Common myeloid progenitor, CD34-positive (primary cell): ENCODE data around the gene INSIG1.

Experiments
- CTCF ChIA-PET: fragments of 350-600 bp; sonication (Branson Sonifier 250); formaldehyde crosslinking; loops from one replicate; lab custom pipeline; 2021; ENCODE audit warnings: antibody characterized with exemption; lab: Charles Lee
- POLR2A ChIA-PET: fragments of 350-600 bp; sonication (Branson Sonifier 250); formaldehyde crosslinking; loops from one replicate; lab custom pipeline; 2021; ENCODE audit warnings: antibody characterized with exemption; lab: Charles Lee
- DNase-seq, 3 donors: peaks; one replicate each; pipeline versions ENCODE4 v3.0.0 to v3.0.0-alpha.2; 2013
- H3K27ac ChIP-seq, 2 experiments: 1 replicate in 1 of 2; 2 replicates in 1 of 2; pipeline ENCODE4 v1.7.0; 2013; ENCODE audit warnings: inconsistent platforms in 2 of 2, low read length in 2 of 2, mild to moderate bottlenecking in 2 of 2, low read depth in 1 of 2, moderate library complexity in 1 of 2; ENCODE audit not compliant: severe bottlenecking in 2 of 2, insufficient read depth in 1 of 2, poor library complexity in 1 of 2
- H3K27me3 ChIP-seq, 5 experiments: replicated peaks in 2 of 5; 1 replicate in 3 of 5; 2 replicates in 2 of 5; pipeline versions ENCODE4 v1.6.1 to v1.7.0; 2013; ENCODE audit warnings: low read length in 4 of 5, mild to moderate bottlenecking in 2 of 5, moderate library complexity in 2 of 5, inconsistent platforms in 1 of 5; ENCODE audit not compliant: insufficient read depth in 5 of 5, control insufficient read depth in 4 of 5
- H3K36me3 ChIP-seq, 4 experiments: 1 replicate in 2 of 4; 2 replicates in 2 of 4; pipeline versions ENCODE4 v1.6.1 to v1.7.0; 2013; ENCODE audit warnings: low read length in 3 of 4, control low read depth in 1 of 4, mild to moderate bottlenecking in 1 of 4; ENCODE audit not compliant: control insufficient read depth in 4 of 4, insufficient read depth in 4 of 4
- H3K4me1 ChIP-seq, 4 experiments: 1 replicate in 3 of 4; 2 replicates in 1 of 4; pipeline versions ENCODE4 v1.6.1 to v1.7.1; 2013; ENCODE audit warnings: low read length in 3 of 4, mild to moderate bottlenecking in 3 of 4, control low read depth in 1 of 4, inconsistent platforms in 1 of 4, moderate library complexity in 1 of 4; ENCODE audit not compliant: control insufficient read depth in 4 of 4, insufficient read depth in 4 of 4; ENCODE audit errors: control extremely low read depth in 1 of 4
- H3K4me3 ChIP-seq, 7 experiments: 1 replicate in 4 of 7; 2 replicates in 3 of 7; pipeline versions ENCODE4 v1.5.1 to v1.7.0; 2013; ENCODE audit warnings: mild to moderate bottlenecking in 7 of 7, low read length in 6 of 7, moderate library complexity in 6 of 7, inconsistent platforms in 2 of 7, low read depth in 2 of 7, control low read depth in 1 of 7; ENCODE audit not compliant: insufficient read depth in 4 of 7, control insufficient read depth in 1 of 7; ENCODE audit errors: extremely low read depth in 1 of 7
- H3K9me3 ChIP-seq, 5 experiments: 1 replicate in 4 of 5; 2 replicates in 1 of 5; pipeline versions ENCODE4 v1.6.1 to v1.7.1; 2013; ENCODE audit warnings: low read length in 4 of 5, mild to moderate bottlenecking in 2 of 5, inconsistent platforms in 1 of 5, low read depth in 1 of 5, moderate library complexity in 1 of 5; ENCODE audit not compliant: control insufficient read depth in 4 of 5, insufficient read depth in 2 of 5; ENCODE audit errors: control extremely low read depth in 1 of 5
- WGBS: methylation state at CpG from one replicate; pipeline ENCODE4 v1.1.5; 2013; ENCODE audit not compliant: insufficient coverage; 5-methylcytosine and 5-hydroxymethylcytosine counted together

INSIG1 gene

GRCh38 chr7:155265144-155265543, 32.5 kb upstream of the INSIG1 start:
- ChIA-PET CTCF (interaction anchor here (1.9 kb wide), 1 partner anchor 20 kb away, joined by 6 read pairs; no protein-coding TSS in a partner anchor), POLR2A (no interaction called here)
- Histone ChIP-seq H3K4me1 (no peaks in the 10 kb centered on the region), H3K36me3 (no peaks in the 10 kb centered on the region), H3K9me3 (no peaks in the 10 kb centered on the region), H3K27ac (no peak overlapping the region), H3K27me3 (no peaks in the 10 kb centered on the region), H3K4me3 (no peak overlapping the region)
- DNase-seq = no peak
- WGBS = 97% methylated on average over 5 of the region's 7 CpGs

GRCh38 chr7:155265961-155266360, 31.7 kb upstream of the INSIG1 start:
- H3K4me3 ChIP-seq = no peak overlapping the region
- H3K36me3 ChIP-seq = no peaks in the 10 kb centered on the region
- no peak overlapping the region for H3K27ac ChIP-seq
- no peak for DNase-seq
- H3K27me3 ChIP-seq = no peaks in the 10 kb centered on the region
- no peaks in the 10 kb centered on the region for H3K9me3 ChIP-seq
- no peaks in the 10 kb centered on the region for H3K4me1 ChIP-seq
- POLR2A ChIA-PET = no interaction called here
- CTCF ChIA-PET = interaction anchor here (0.6 to 1.9 kb wide), 2 partner anchors 14 to 21 kb away, joined by 3 to 6 read pairs; no protein-coding TSS in a partner anchor
- WGBS = 95% methylated on average over 7 of the region's 7 CpGs

GRCh38 chr7:155266440-155266839, 31.2 kb upstream of the INSIG1 start:
- no peak for DNase-seq
- no peak overlapping the region for H3K4me3 ChIP-seq
- no peak overlapping the region for H3K27ac ChIP-seq
- ChIA-PET CTCF (no interaction called here), POLR2A (interaction anchor here (0.5 kb wide), 1 partner anchor 108 kb away, joined by 3 read pairs; no protein-coding TSS in a partner anchor)
- 96% methylated on average over 7 of the region's 9 CpGs for WGBS
- H3K9me3 ChIP-seq = no peaks in the 10 kb centered on the region
- no peaks in the 10 kb centered on the region for H3K27me3 ChIP-seq
- H3K4me1 ChIP-seq = no peaks in the 10 kb centered on the region
- H3K36me3 ChIP-seq = no peaks in the 10 kb centered on the region

GRCh38 chr7:155267023-155267422, 30.7 kb upstream of the INSIG1 start:
- H3K9me3 ChIP-seq = no peaks in the 10 kb centered on the region
- H3K4me1 ChIP-seq = no peaks in the 10 kb centered on the region
- no peaks in the 10 kb centered on the region for H3K36me3 ChIP-seq
- no peak overlapping the region for H3K27ac ChIP-seq
- POLR2A ChIA-PET = interaction anchor here (0.5 kb wide), 1 partner anchor 107 kb away, joined by 3 read pairs; no protein-coding TSS in a partner anchor
- no peaks in the 10 kb centered on the region for H3K27me3 ChIP-seq
- no peak for DNase-seq
- CTCF ChIA-PET = no interaction called here
- 100% methylated on average over 7 of the region's 8 CpGs for WGBS
- H3K4me3 ChIP-seq = no peak overlapping the region

DNA sequence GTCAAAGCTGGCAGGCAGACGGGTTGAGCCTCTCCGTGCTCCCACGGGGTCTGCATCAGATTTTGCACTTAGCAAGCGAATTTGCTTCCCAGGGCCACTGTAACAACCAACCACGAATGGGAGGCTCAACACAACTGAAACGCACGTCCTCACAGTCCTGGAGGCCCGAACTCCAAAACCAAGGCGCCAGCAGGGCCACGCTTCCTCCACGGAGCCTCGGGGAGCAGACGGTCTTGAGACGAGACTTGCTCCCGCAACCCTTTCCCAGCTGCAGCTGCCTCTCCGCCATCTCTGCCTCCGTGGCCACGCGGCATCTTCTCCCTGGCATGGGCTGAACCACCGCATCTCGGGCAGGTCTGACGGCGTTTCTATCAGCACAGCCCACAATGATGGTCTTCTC, 30.2 kb upstream of the INSIG1 start:
- no peak for DNase-seq
- no peaks in the 10 kb centered on the region for H3K36me3 ChIP-seq
- H3K27me3 ChIP-seq = no peaks in the 10 kb centered on the region
- H3K9me3 ChIP-seq = no peaks in the 10 kb centered on the region
- no peaks in the 10 kb centered on the region for H3K4me1 ChIP-seq
- H3K4me3 ChIP-seq = no peak overlapping the region
- ChIA-PET POLR2A (no interaction called here), CTCF (no interaction called here)
- 90% methylated on average over 23 of the region's 23 CpGs for WGBS
- no peak overlapping the region for H3K27ac ChIP-seq

DNA sequence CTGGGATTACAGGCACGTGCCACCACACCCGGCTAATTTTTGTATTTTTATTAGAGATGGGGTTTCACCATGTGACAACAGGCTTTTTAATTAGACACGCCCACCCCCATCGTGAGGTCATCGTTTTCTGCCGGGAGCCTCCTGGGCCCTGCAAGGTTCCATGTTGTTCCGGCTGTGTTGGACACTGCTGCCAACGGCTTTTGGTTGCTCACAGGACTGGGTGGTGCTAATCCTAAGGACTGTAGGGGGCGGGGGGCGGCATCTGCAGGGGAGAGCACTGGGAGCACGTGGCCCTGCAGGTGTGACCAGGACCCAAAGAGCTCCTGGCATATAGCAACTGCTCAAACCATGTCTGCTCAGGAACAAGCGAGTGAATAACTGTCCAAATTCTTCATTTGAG, 29.5 kb upstream of the INSIG1 start:
- no peaks in the 10 kb centered on the region for H3K36me3 ChIP-seq
- no peaks in the 10 kb centered on the region for H3K9me3 ChIP-seq
- H3K4me3 ChIP-seq = no peak overlapping the region
- ChIA-PET CTCF (no interaction called here), POLR2A (no interaction called here)
- no peaks in the 10 kb centered on the region for H3K4me1 ChIP-seq
- no peaks in the 10 kb centered on the region for H3K27me3 ChIP-seq
- WGBS = 97% methylated on average over 9 of the region's 12 CpGs
- no peak overlapping the region for H3K27ac ChIP-seq
- no peak for DNase-seq

DNA sequence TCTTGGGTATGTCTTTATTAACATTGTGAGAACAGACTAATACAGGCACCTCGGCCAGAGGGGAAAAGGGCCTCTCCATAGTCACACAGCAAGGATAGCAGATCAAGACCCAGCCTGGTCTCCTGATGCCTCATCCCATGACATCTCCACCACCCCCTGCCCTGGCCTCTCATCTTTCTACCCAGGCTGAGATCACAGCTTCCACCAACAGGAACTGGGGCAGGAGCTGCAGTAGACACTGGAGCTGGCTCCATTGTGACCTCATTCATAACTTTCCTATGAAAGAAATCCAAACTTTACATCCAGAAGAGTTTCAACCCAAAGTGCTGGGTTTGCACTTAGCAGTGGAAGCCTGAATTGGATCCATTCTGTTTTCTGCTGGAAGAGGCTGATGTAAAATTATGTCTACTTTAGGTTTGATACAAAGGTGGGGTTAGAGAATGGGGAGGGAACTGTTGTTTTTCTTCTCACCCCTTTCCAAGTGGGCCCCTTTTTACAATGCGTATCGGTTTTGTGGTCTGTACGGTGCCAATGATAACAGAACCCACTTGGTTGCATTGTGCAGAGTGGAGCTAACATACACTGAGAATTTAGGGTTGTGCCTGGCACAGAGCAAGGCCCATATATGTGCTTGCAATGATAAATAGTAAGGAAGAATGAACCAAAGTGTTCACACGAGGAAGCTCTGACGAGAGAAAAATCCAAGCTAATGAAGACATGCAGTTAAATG, 28.6 kb upstream of the INSIG1 start:
- DNase-seq = no peak
- no peaks in the 10 kb centered on the region for H3K4me1 ChIP-seq
- no peaks in the 10 kb centered on the region for H3K27me3 ChIP-seq
- ChIA-PET POLR2A (no interaction called here), CTCF (interaction anchor here (1.1 to 1.4 kb wide), 2 partner anchors 17 to 53 kb away, joined by 3 to 4 read pairs; no protein-coding TSS in a partner anchor)
- no peaks in the 10 kb centered on the region for H3K36me3 ChIP-seq
- H3K9me3 ChIP-seq = no peaks in the 10 kb centered on the region
- H3K27ac ChIP-seq = no peak overlapping the region
- no peak overlapping the region for H3K4me3 ChIP-seq
- WGBS = 88% methylated on average over 6 of the region's 6 CpGs
